ENCODE results near the gene SYPL1.

SYPL1 gene

DNA sequence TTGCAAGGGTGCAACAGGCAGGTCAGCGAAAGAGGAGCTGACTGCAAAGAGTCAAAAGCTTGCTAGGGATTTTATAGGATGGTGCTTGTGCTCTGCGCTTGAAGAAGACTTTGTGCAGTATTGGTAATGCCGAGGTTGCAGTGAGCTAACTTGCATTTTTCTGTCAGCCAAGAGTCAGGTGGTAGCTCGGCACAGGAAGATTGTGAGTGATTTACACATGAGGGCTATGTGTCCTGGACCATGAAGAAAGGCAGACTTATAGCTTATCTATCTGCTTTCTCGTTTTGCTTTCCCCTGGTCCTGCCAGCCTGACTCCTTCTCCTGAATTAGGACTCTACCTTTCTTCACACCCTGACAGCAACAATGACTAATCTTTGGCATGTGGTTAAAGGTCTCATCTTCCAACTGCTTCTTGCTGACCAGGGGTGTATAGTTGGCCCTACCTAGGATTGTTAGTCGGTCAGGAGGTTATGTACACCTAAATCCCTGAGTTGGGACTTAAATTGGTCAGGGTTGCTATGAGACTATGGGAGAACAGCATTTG lies 4.1 kb upstream of the SYPL1 start:
- POLR2A ChIA-PET (ENCODE audit: low non-redundant PET) = no interaction called here
- CTCF ChIA-PET = interaction anchor here (1.8 kb wide), 1 partner anchor 38 kb away, joined by 7 read pairs; no protein-coding TSS in a partner anchor

DNA sequence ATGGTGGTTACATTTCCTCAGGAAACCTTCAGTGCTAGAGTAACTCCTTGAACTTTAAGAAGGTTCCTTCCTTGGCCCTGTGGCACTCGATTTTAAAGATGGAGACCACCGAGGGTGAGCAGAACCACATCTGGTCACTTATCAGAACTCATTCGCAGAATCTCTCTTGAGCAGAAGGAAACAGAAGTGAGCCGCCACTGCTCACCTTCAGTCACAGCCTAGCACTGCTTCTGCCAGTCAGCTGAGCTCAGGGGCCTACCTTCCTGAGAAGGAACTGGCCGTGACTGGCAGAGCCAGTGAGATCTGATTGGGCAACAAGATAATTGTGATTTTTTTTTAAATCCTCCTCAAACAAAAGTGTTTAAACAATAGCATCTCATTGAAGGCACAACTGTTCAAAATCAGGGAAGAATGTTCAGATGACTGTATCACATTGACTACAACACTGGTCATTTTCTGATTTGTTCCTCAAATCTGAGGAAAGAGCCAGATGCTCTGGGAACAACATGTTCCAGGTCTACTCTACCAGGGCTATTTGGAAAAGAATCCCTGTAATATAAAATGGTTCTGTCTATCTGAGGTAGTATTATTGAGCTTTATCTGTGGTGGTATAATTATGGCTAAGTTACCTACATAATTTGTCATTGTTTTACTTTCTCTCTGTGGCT lies 2.7 kb upstream of the SYPL1 start:
- H3K27ac ChIP-seq = no peak overlapping the region
- TF ChIP-seq, protein P1, sequence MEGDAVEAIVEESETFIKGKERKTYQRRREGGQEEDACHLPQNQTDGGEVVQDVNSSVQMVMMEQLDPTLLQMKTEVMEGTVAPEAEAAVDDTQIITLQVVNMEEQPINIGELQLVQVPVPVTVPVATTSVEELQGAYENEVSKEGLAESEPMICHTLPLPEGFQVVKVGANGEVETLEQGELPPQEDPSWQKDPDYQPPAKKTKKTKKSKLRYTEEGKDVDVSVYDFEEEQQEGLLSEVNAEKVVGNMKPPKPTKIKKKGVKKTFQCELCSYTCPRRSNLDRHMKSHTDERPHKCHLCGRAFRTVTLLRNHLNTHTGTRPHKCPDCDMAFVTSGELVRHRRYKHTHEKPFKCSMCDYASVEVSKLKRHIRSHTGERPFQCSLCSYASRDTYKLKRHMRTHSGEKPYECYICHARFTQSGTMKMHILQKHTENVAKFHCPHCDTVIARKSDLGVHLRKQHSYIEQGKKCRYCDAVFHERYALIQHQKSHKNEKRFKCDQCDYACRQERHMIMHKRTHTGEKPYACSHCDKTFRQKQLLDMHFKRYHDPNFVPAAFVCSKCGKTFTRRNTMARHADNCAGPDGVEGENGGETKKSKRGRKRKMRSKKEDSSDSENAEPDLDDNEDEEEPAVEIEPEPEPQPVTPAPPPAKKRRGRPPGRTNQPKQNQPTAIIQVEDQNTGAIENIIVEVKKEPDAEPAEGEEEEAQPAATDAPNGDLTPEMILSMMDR (conservative IDR thresholded peaks at IDR 0.05; ENCODE audit: low read depth) = no peak
- ChIA-PET CTCF (interaction anchor here (0.6 kb wide), 2 partner anchors 30 to 37 kb away, joined by 3 read pairs; no protein-coding TSS in a partner anchor), POLR2A (ENCODE audit: low non-redundant PET) (no interaction called here)
- no peak for DNase-seq (ENCODE audit: low spot score)

More for the DNA sequence above, 4.1 kb upstream of the SYPL1 start:
- H3K27ac ChIP-seq = no peak overlapping the region
- TF ChIP-seq, protein P1 (conservative IDR thresholded peaks at IDR 0.05; ENCODE audit: low read depth) = no peak
- DNase-seq (ENCODE audit: low spot score) = no peak

DNA sequence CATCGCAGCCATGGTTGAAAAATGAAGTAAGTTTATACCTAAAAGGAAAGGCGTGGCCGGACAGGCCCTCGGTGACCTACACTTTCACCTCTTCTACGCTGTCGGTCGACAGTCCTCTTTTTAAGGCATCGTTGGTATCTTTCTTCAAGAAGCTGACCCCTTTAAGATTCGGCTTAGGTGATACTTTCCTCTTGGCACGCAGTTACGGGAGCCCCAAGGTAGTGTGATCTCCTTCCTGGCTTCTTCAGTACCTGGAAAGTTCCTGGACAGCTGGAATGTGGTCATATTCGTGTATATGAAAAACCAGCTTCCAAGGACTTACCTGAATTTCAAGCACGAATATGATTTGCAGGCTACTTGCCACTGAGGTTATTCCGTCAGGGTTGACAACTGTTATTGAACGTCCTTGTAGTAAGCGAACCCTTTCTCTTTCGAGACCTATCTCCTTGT lies 885 bp upstream of the SYPL1 start:
- peak overlapping the region; percentile 96 for H3K27ac ChIP-seq
- ChIA-PET CTCF (interaction anchor here (0.8 kb wide), 1 partner anchor 350 kb away, joined by 3 read pairs; no protein-coding TSS in a partner anchor), POLR2A (ENCODE audit: low non-redundant PET) (no interaction called here)
- DNase-seq (ENCODE audit: low spot score) = no peak
- TF ChIP-seq, protein P1 (conservative IDR thresholded peaks at IDR 0.05; ENCODE audit: low read depth) = no peak

DNA sequence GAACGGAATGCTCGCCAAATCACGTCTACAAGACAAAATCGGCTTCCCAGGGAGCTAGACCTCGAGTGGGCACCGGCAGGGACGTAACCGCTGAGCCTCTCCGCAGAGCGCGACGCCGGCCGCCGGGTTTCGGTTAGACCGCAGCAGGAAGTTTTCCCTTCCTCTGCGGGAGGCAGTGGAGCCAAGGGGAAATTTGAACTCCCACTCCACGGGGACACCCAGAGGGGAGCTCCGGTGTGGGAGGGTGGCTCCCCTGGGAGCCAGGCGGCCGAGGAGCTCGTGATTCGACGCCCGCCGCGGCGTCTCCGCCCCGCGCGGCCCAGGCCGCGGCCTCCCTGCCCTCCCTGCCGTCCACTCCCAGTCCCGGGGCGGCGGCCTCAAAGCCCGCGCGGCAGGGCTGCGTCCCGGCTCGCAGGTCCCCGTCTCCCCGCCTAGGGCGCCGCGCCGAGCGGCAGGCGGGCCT lies 426 bp downstream of the SYPL1 start:
- CTCF ChIA-PET = interaction anchor here (0.7 to 1.0 kb wide), 2 partner anchors 12 to 90 kb away, joined by 3 to 5 read pairs; no protein-coding TSS in a partner anchor
- peak; percentile 54 for DNase-seq (ENCODE audit: low spot score)
- TF ChIP-seq, protein P1 (conservative IDR thresholded peaks at IDR 0.05; ENCODE audit: low read depth) = no peak

DNA sequence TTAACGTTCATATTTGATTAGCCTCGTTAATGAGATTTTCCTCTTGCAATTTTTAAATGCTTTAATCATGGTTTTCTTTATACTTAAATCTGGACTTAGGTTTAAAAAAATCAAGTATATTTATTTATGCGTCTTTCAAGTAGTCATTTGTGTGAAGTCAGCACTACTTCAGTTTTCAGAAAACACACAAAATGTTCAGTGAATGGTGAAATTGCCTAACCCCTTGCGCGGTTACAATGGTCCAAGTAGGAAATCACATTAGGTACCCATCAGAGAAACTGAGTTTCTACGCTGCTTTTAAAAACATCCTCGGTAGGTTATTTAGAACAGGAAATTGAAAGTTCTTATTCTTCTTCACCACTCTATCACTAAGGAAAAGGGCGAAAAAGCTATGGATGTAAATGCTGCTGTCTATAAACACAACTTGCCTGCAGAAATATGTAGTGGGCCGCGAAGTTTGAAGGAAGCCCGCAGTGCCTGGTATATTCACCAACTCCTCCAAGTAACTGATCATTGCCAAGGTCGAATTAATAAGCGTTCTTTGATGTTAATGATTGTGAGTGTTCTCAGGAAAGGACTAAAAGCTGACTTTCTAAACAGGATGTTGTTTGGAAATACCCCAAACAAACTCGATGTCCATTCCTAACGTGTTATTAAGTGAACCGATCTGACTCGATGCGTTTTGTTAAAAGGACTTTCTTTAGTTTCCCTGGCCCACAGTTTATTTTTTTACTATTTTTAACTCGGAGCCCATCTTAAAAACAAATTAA lies 1.0 kb downstream of the SYPL1 start:
- TF ChIP-seq, protein P1 (conservative IDR thresholded peaks at IDR 0.05; ENCODE audit: low read depth) = no peak
- POLR2A ChIA-PET (ENCODE audit: low non-redundant PET) = interaction anchor here (1.0 kb wide), 1 partner anchor 38 kb away, joined by 3 read pairs; no protein-coding TSS in a partner anchor
- peak overlapping the region; percentile 96 for H3K27ac ChIP-seq
- peak; percentile 11 for DNase-seq (ENCODE audit: low spot score)
- CTCF ChIA-PET = interaction anchor here (0.7 to 1.0 kb wide), 2 partner anchors 11 to 90 kb away, joined by 3 to 5 read pairs; no protein-coding TSS in a partner anchor

More for the DNA sequence above, 426 bp downstream of the SYPL1 start:
- peak overlapping the region; percentile 96 for H3K27ac ChIP-seq
- POLR2A ChIA-PET (ENCODE audit: low non-redundant PET) = interaction anchor here (0.6 to 1.0 kb wide), 4 partner anchors 38 to 1927 kb away, joined by 3 to 5 read pairs (median 3); no protein-coding TSS in a partner anchor

DNA sequence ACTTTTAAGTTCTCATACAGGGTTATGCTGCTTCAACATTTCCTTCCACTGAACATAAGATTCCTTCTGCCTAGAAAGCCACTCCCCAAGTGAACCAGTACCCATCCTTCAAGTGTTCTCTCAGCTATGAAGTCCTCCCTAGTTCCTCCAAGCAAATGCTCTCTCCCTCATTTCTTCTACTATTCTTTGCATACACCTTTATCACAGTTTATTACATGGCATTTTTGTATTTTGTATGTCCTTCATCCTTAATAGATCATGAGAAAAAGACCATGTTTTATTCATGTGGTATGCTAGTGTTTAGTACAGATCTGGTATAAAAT lies 1.9 kb downstream of the SYPL1 start:
- ChIA-PET CTCF (no interaction called here), POLR2A (ENCODE audit: low non-redundant PET) (no interaction called here)
- TF ChIP-seq, protein P1 (conservative IDR thresholded peaks at IDR 0.05; ENCODE audit: low read depth) = no peak
- H3K27ac ChIP-seq = no peak overlapping the region
- no peak for DNase-seq (ENCODE audit: low spot score)

Data from RWPE1 (cell line).